Left hindlimb (tissue), 1 donor: ENCODE measurements around the gene UCK1.

Source experiments
- DNase-seq: peaks from one replicate; pipeline ENCODE4 v3.0.0-alpha.2; 2018

UCK1 gene

GRCh38 chr9:131475956-131476776 lies 54.9 kb downstream of the UCK1 start:
- peak; percentile 36 for DNase-seq

GRCh38 chr9:131475111-131475955 lies 55.7 kb downstream of the UCK1 start:
- DNase-seq: peak; percentile 4

DNA sequence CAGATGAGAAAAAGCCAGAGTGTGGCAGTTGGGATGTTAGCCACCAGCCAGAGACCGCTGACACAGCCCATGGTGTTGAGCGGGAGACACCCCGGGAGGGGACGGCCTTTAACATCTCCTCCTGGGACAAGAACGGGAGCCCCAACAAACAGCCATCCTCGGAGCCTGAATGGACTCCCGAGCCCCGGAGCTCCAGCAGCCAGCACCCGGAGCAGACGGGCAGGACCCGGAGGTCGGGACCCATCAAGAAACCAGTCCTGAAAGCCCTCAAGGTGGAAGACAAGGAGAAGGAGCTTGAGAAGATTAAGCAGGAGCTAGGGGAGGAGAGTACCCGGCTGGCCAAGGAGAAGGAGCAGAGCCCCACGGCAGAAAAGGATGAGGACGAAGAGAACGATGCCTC lies 56.4 kb downstream of the UCK1 start:
- peak; percentile 16 for DNase-seq

DNA sequence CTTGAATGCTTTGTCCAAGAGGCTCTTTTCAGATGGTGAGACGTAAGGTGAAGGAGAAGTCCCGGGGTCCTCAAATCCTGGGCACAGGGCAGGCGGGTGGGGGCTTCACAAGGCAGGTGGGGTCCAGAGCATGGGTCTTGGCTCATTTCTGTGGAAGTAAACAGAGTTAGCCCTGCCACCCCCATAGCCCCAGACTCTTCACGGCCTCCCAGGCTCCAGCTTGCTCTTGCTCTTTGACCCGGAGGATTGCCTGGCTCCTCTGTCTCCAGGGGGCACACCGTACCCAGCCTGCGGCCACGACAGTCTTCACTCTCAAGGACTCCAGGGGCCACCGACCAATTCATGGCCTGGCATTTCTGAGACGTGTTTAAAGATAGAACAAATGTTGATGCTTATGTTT lies 57.2 kb downstream of the UCK1 start:
- no peak for DNase-seq
